GM23338 (cell line): Measurements from ENCODE around the gene CCDC24. TPM values are rescaled to one million over a fixed set of nuclear protein-coding genes. Genes with fewer than 3 reads are reported as not detected.

Source experiments
- ATAC-seq: fragments of 200-7000 bp; cut with Tn5 transposase; 3 replicates; pipeline ENCODE4 v1.9.1; 2020
- DNase-seq: peaks from one replicate; pipeline ENCODE4 v3.0.0-alpha.2; 2015; ENCODE audit warnings: low spot score
- H2AFZ ChIP-seq: fragments of 200-600 bp; sonication (generic); 2 replicates; pipeline ENCODE4 v1.8.0; 2016; ENCODE audit warnings: antibody characterized with exemption, mild to moderate bottlenecking, moderate library complexity
- H3F3A ChIP-seq: fragments of 200-600 bp; sonication (generic); replicated peaks from 2 replicates; pipeline ENCODE4 v1.8.0; 2017; ENCODE audit warnings: antibody characterized with exemption, mixed run types, low read depth
- H3K27ac ChIP-seq: fragments of 200-600 bp; sonication (generic); 2 replicates; pipeline ENCODE4 v1.6.1; 2016; ENCODE audit warnings: low read depth
- H3K27me3 ChIP-seq: fragments of 200-600 bp; sonication (generic); 2 replicates; pipeline ENCODE4 v1.8.0; 2016; ENCODE audit warnings: mild to moderate bottlenecking, mixed run types, moderate library complexity; ENCODE audit not compliant: insufficient read depth
- H3K36me3 ChIP-seq: fragments of 200-600 bp; sonication (generic); 2 replicates; pipeline ENCODE4 v1.8.0; 2016; ENCODE audit warnings: mild to moderate bottlenecking; ENCODE audit not compliant: insufficient read depth
- H3K4me1 ChIP-seq: fragments of 200-600 bp; sonication (generic); 2 replicates; pipeline ENCODE4 v1.8.0; 2016; ENCODE audit warnings: mild to moderate bottlenecking, moderate library complexity; ENCODE audit not compliant: insufficient read depth
- H3K4me2 ChIP-seq: fragments of 200-600 bp; sonication (generic); 2 replicates; pipeline ENCODE4 v1.7.1; 2017; ENCODE audit warnings: mixed run types
- H3K4me3 ChIP-seq: fragments of 200-600 bp; sonication (generic); 2 replicates; pipeline ENCODE4 v1.6.1; 2016; ENCODE audit warnings: mixed run types
- H3K79me2 ChIP-seq: fragments of 200-600 bp; sonication (generic); replicated peaks from 2 replicates; pipeline ENCODE4 v1.8.0; 2017; ENCODE audit warnings: mild to moderate bottlenecking; ENCODE audit not compliant: insufficient read depth
- H3K9me2 ChIP-seq: fragments of 200-600 bp; sonication (generic); 2 replicates; pipeline ENCODE4 v1.8.0; 2017; ENCODE audit not compliant: insufficient read depth
- H4K20me1 ChIP-seq: fragments of 200-600 bp; sonication (generic); replicated peaks from 2 replicates; pipeline ENCODE4 v1.8.0; 2017; ENCODE audit warnings: mild to moderate bottlenecking; ENCODE audit not compliant: insufficient read depth
- H3K27ac Mint-ChIP-seq: 2 replicates; pipeline ENCODE4 v1.8.0; 2020; ENCODE audit warnings: inconsistent platforms, mild to moderate bottlenecking, moderate library complexity, mixed read lengths
- H3K27me3 Mint-ChIP-seq: 3 replicates; pipeline ENCODE4 v1.8.0; 2022; ENCODE audit warnings: low read depth, mild to moderate bottlenecking, moderate library complexity, mixed read lengths, inconsistent platforms; ENCODE audit not compliant: insufficient read depth, poor library complexity
- H3K36me3 Mint-ChIP-seq: 3 replicates; pipeline ENCODE4 v1.8.0; 2021; ENCODE audit warnings: low read depth, mild to moderate bottlenecking, inconsistent platforms, moderate library complexity, mixed read lengths
- H3K4me1 Mint-ChIP-seq: 3 replicates; pipeline ENCODE4 v1.8.0; 2020; ENCODE audit warnings: mild to moderate bottlenecking, inconsistent platforms, mixed read lengths
- H3K4me3 Mint-ChIP-seq: 3 replicates; pipeline ENCODE4 v1.8.0; 2021; ENCODE audit warnings: moderate library complexity, mild to moderate bottlenecking, inconsistent platforms, mixed read lengths
- H3K9me3 Mint-ChIP-seq: 3 replicates; pipeline ENCODE4 v1.8.0; 2020; ENCODE audit warnings: moderate library complexity, mild to moderate bottlenecking, inconsistent platforms, mixed read lengths
- CREB1 ChIP-seq: fragments of 250-450 bp; sonication (Bioruptor Pico); IDR thresholded peaks from 2 replicates; pipeline ENCODE4 v1.5.0; 2020; ENCODE audit warnings: low read depth, mild to moderate bottlenecking, moderate library complexity
- ETS1 ChIP-seq: IDR thresholded peaks from 2 replicates; pipeline ENCODE4 v1.6.1; 2016; ENCODE audit warnings: antibody characterized with exemption
- NANOG ChIP-seq: IDR thresholded peaks from 2 replicates; pipeline ENCODE4 v1.6.1; 2016; ENCODE audit warnings: antibody characterized with exemption, borderline replicate concordance
- STAT1 ChIP-seq: IDR thresholded peaks from one replicate; pipeline ENCODE4 v1.6.1; 2016; ENCODE audit warnings: antibody characterized with exemption; ENCODE audit not compliant: unreplicated experiment
- ZNF114 ChIP-seq: fragments of 250-450 bp; sonication (Bioruptor Pico); IDR thresholded peaks from 2 replicates; pipeline ENCODE4 v1.5.0; 2020; ENCODE audit warnings: mild to moderate bottlenecking, moderate library complexity
- ZNF331 ChIP-seq: fragments of 250-450 bp; sonication (Bioruptor Pico); IDR thresholded peaks from 2 replicates; pipeline ENCODE4 v1.5.0; 2020; ENCODE audit warnings: low read depth, mild to moderate bottlenecking, moderate library complexity
- polyA plus RNA-seq: library from polyadenylated mRNA; unstranded; fragments of >200 nt; fragmentation: Nextera tagmentation; extraction: Ambion mirVana; gene quantifications from 2 replicates; pipeline ENCODE4 v1.2.1, GENCODE V29; 2016
- total RNA-seq: library from RNA; depleted of rRNA; stranded (reverse); fragments of >200 nt; shearing (Covaris generic); gene quantifications from 2 replicates; pipeline ENCODE4 v1.2.3, GENCODE V29; 2014
- TF ChIP-seq, protein P1 (sequence below), 2 experiments: fragments of 200-600 bp in 1 of 2; sonication (generic) in 1 of 2; conservative IDR thresholded peaks; 2 replicates each; pipeline versions ENCODE4 v1.5.1 to v1.6.1; 2016 to 2017; ENCODE audit warnings: antibody characterized with exemption in 2 of 2, low read depth in 2 of 2, mild to moderate bottlenecking in 2 of 2, moderate library complexity in 1 of 2
- TF ChIP-seq, protein P2 (sequence below): fragments of 250-450 bp; sonication (Bioruptor Pico); IDR thresholded peaks from 2 replicates; pipeline ENCODE4 v1.5.0; 2020; ENCODE audit warnings: mild to moderate bottlenecking, moderate library complexity

CCDC24 gene
- total and polyA plus RNA-seq, 2 experiments from 2014 or later = 8.3 to 17.2 TPM

DNA sequence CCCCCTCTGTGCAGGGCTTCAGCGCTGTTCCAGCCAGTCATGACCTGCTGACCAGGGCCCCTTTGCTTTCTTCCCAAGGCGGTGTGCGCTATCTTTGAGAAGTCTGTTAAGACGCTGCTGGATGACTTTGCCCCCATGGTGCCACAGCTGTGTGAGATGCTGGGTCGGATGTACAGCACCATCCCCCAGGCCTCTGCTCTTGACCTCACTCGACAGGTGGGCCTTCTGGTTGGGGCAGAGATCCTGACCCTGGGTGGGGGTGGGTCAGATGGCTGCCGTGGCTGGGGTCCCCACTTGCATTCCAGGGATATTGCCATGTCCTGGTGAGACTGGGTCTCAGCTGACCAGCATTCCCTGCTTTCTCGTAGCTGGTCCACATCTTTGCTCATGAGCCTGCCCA lies 30.6 kb upstream of the CCDC24 start (continued):
- no peak for TF ChIP-seq ETS1
- TF ChIP-seq, protein P1, sequence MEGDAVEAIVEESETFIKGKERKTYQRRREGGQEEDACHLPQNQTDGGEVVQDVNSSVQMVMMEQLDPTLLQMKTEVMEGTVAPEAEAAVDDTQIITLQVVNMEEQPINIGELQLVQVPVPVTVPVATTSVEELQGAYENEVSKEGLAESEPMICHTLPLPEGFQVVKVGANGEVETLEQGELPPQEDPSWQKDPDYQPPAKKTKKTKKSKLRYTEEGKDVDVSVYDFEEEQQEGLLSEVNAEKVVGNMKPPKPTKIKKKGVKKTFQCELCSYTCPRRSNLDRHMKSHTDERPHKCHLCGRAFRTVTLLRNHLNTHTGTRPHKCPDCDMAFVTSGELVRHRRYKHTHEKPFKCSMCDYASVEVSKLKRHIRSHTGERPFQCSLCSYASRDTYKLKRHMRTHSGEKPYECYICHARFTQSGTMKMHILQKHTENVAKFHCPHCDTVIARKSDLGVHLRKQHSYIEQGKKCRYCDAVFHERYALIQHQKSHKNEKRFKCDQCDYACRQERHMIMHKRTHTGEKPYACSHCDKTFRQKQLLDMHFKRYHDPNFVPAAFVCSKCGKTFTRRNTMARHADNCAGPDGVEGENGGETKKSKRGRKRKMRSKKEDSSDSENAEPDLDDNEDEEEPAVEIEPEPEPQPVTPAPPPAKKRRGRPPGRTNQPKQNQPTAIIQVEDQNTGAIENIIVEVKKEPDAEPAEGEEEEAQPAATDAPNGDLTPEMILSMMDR (conservative IDR thresholded peaks at IDR 0.05; ENCODE audit: low read depth in 2 of 2) = no peak

- H3K36me3 ChIP-seq = no peaks in the 10 kb centered on the region
- H3K9me2 ChIP-seq = no peaks in the 10 kb centered on the region
- no peak for ATAC-seq
- no peaks in the 10 kb centered on the region for H4K20me1 ChIP-seq
- Mint-ChIP-seq H3K9me3 (no peaks in the 10 kb centered on the region), H3K27me3 (peaks cover 8% of the 10 kb centered on the region), H3K4me3 (no peak overlapping the region), H3K36me3 (no peaks in the 10 kb centered on the region; the same call in 1 of the 3 replicates), H3K4me1 (no peaks in the 10 kb centered on the region), H3K27ac (no peak overlapping the region)
- no peak overlapping the region for H3K27ac ChIP-seq
- no peaks in the 10 kb centered on the region for H3F3A ChIP-seq
- TF ChIP-seq ZNF331 (CRISPR knock-in tag) (no peak), ZNF114 (CRISPR knock-in tag) (no peak), NANOG (no peak), CREB1 (CRISPR knock-in tag) (no peak), STAT1 (no peak)
- TF ChIP-seq, protein P1 (conservative IDR thresholded peaks at IDR 0.05; ENCODE audit: low read depth in 2 of 2) = no peak
- TF ChIP-seq, protein P2, sequence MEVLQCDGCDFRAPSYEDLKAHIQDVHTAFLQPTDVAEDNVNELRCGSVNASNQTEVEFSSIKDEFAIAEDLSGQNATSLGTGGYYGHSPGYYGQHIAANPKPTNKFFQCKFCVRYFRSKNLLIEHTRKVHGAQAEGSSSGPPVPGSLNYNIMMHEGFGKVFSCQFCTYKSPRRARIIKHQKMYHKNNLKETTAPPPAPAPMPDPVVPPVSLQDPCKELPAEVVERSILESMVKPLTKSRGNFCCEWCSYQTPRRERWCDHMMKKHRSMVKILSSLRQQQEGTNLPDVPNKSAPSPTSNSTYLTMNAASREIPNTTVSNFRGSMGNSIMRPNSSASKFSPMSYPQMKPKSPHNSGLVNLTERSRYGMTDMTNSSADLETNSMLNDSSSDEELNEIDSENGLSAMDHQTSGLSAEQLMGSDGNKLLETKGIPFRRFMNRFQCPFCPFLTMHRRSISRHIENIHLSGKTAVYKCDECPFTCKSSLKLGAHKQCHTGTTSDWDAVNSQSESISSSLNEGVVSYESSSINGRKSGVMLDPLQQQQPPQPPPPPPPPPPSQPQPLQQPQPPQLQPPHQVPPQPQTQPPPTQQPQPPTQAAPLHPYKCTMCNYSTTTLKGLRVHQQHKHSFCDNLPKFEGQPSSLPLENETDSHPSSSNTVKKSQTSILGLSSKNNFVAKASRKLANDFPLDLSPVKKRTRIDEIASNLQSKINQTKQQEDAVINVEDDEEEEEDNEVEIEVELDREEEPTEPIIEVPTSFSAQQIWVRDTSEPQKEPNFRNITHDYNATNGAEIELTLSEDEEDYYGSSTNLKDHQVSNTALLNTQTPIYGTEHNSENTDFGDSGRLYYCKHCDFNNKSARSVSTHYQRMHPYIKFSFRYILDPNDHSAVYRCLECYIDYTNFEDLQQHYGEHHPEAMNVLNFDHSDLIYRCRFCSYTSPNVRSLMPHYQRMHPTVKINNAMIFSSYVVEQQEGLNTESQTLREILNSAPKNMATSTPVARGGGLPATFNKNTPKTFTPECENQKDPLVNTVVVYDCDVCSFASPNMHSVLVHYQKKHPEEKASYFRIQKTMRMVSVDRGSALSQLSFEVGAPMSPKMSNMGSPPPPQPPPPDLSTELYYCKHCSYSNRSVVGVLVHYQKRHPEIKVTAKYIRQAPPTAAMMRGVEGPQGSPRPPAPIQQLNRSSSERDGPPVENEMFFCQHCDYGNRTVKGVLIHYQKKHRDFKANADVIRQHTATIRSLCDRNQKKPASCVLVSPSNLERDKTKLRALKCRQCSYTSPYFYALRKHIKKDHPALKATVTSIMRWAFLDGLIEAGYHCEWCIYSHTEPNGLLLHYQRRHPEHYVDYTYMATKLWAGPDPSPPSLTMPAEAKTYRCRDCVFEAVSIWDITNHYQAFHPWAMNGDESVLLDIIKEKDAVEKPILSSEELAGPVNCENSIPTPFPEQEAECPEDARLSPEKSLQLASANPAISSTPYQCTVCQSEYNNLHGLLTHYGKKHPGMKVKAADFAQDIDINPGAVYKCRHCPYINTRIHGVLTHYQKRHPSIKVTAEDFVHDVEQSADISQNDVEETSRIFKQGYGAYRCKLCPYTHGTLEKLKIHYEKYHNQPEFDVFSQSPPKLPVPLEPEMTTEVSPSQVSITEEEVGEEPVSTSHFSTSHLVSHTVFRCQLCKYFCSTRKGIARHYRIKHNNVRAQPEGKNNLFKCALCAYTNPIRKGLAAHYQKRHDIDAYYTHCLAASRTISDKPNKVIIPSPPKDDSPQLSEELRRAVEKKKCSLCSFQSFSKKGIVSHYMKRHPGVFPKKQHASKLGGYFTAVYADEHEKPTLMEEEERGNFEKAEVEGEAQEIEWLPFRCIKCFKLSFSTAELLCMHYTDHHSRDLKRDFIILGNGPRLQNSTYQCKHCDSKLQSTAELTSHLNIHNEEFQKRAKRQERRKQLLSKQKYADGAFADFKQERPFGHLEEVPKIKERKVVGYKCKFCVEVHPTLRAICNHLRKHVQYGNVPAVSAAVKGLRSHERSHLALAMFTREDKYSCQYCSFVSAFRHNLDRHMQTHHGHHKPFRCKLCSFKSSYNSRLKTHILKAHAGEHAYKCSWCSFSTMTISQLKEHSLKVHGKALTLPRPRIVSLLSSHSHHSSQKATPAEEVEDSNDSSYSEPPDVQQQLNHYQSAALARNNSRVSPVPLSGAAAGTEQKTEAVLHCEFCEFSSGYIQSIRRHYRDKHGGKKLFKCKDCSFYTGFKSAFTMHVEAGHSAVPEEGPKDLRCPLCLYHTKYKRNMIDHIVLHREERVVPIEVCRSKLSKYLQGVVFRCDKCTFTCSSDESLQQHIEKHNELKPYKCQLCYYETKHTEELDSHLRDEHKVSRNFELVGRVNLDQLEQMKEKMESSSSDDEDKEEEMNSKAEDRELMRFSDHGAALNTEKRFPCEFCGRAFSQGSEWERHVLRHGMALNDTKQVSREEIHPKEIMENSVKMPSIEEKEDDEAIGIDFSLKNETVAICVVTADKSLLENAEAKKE (CRISPR knock-in tag) = no peak
- H3K4me1 ChIP-seq = no peaks in the 10 kb centered on the region
- DNase-seq = no peak
- H3K4me2 ChIP-seq = no peak overlapping the region
- no peak overlapping the region for H2AFZ ChIP-seq
- no peak overlapping the region for H3K4me3 ChIP-seq
- no peaks in the 10 kb centered on the region for H3K79me2 ChIP-seq
- no peaks in the 10 kb centered on the region for H3K27me3 ChIP-seq
Observed at GRCh38 chr1:43961692-43962091, 29.7 kb upstream of the CCDC24 start.
